GM18870 (cell line): ENCODE results near the gene TGM1.

Experiments
- ATAC-seq: cut with Tn5 transposase; IDR thresholded peaks from one replicate; pipeline ENCODE4 v1.9.1; 2021; ENCODE audit warnings: moderate library complexity; ENCODE audit not compliant: unreplicated experiment

Gene TGM1

DNA sequence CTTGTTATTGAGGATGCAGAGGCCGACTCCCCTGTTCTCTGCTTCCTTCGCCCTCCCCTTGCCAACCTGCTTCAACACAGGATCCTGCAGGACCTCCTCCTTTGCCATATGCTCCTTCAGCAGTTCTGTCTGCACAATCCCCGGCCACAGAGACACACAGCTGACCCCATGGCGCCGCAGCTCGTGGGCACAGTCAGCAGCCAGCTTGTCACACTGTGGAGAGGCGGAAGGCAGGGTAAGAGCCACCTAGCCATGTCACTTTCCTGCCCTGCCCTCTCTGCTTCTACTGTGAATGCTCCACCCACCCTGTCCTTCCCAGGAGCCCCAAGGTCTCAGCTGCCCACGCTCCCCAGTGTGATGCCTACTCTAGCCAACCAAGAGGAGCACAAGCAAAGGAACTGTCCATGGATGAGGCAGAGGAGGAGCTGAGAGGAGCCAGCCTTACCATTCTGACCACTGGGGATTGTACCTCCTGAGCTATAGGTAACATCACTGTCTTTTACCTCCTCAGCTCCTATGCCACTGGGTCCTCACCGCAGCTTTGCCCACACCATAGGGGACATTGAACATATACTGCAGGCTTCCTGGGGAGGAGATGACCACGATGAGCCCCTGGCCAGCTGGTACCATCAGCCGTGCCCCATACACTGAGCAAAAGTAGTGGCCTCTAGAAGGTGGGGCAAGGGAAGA lies 29.3 kb upstream of the TGM1 start:
- ATAC-seq, result no peak

DNA sequence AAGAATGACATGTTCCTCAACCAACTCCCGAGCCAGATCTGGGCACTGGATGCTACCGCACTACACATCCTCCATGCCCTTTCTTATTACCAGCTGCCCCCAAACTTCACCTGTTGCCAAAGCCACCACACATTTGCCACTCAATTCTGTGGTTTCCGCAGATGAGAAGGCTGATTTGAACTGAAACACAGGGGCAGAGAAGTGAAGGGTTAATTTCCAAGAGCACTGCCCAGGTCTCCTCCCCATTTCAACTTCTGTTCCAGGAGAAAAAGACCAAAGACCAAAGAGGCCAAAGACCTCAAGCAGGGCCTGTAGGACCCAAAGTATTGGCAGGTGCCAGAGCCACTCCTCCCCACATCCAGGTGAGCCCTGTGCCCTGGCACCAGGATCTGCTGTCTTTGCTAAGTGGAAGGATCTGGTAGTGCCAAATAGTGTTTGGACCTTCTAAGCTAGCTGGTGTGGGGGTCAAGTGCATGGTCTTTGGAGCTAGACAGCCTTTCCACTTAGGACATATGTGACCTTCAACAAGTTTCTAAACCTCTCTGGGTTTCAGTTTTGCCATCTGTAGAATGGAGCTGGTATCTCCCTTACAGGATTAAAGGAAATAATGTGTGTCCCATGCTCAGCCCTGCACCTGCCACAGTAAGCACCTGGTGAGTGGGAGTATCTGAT lies 28.6 kb upstream of the TGM1 start:
- ATAC-seq, result no peak

DNA sequence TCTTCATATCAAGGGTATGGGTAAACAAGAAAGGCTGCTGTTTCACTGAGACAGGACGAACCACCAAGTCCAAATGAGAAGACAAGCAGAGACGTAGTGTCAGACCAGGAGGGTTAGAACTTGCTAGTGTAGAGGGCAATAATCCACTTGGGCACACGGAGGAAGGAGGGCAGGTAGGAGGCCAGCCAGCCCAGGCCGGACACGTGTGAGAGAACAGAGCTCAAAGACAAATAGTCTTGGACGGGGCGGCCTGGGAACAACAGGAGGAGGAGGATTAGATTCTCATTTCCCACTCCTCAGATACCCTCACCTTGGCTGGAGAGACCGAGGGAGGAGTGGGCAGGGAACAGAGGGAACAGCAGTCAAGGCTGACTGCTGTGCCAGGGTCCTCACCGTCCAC lies 27.8 kb upstream of the TGM1 start:
- ATAC-seq, result no peak

DNA sequence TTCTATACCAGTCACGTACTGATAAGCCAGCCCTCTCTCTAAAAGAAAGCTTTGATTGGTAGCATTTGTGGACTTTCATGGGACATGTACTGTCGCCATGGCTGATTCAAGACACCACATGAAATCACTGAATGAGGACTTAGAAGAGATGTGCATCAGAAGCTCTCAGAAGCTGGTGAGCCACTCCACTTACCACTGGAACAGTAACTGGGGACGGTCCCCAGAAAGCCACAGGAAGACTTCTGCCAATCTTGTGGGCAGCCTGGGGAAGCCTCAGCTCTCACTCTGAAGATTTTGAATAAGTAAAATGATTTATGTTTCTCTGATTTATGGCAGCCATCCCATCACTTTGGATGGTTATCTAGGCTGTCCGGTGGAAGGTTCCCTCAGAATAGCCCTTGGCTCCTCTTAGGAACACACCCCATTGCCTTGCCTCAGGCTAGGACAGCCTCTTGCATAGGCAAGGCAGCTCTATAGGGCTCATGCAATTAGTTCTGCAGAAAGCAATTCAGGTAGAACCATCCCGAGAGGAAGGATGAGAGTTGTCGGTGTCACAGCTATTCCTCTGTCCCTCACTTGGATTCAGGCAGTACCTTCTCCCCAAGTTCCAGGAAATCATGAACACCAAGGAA lies 26.8 kb upstream of the TGM1 start:
- no peak for ATAC-seq

DNA sequence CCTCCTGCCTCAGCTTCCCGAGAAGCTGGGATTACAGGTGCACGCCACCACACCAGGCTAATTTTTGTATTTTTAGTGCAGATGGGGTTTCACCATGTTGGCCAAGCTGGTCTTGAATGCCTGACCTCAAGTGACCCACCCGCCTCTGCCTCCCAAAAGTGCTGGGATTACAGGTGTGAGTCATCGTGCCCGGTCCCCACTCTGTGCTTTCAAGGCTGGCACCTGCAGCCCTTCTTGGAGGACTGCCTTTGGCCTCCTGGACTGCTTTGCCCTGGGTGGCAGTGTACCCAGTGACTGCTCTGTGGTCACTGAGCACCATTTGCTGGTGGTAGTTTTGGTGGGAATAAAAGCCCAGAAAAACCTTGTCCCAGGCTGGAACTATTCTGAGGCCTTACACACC lies 24.0 kb upstream of the TGM1 start:
- no peak for ATAC-seq

DNA sequence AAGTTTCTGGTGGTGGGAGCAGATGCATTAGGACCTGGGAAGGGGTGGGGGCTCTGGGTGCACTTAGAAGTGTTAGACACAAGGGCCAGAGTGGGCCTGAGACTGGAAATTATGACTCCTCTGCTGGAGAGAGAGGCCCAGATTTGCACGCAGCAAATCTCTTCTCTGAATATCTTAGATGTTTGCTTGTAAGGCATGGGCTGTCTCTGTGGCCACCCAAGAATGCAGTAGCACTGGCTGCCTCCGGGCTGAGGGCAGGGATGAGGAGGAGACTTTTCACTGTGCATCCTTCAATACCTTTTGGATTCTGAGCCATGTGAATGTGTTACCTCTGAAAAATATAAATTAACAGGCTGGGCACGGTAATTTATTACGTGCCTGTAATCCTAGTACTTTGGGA lies 22.4 kb upstream of the TGM1 start:
- ATAC-seq, result no peak

DNA sequence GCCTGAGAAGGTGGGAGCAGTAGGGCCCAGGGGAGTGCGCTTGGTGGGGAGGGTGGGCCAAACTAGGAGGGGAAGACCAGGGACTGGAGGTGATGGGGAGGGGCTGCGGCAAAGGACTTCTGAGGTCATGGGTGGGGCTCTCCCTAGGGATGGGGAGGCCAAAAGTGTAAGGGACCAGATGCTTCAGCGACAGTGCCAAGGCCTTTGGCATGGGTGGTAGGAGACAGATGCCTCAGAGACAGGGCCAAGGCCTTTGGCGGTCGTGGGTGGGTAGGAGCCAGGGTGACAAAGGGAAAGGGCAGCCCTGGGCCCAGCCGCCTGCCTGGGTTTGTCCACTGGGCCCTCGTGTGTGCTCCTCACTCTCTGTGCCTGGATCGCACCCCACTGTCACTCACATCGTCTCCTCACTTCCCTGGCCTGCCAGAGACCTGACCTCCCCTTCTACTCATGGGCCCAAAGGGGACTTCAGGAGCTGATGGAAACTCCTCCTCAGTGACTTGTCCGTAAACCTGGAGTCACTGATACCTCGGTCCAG lies 21.6 kb upstream of the TGM1 start:
- no peak for ATAC-seq

DNA sequence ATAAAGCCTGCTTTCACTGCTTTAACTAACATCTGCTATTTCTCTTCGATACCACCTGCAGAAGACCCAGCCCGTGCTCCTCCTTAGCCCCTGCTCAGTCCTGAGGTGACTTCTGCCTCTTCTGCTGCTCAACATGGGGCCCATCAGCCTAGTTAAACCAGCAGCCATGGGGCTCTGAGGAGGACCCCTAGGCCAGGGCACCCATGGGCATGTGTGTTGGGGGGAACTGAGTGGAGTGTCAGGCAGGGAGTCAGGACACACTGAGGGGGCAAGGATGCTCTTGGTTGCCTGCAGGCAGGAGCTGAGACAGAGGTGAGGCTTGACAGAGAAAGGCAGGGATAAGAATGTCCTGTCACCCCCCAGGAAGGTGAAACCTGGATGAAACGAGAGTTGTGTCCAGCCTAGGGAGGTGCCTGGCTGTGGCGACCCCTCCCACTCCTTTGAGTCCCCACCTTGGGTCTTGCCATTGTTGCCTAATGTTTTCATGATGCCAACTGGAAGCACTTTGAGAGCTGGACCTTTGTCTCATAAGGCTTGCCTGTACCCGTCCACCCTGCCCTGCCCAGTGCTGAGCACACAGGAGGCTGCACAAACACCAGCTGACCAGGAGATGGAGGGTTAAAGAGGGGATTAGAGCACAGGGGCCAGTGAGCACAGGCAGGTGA lies 21.0 kb upstream of the TGM1 start:
- ATAC-seq, result no peak

DNA sequence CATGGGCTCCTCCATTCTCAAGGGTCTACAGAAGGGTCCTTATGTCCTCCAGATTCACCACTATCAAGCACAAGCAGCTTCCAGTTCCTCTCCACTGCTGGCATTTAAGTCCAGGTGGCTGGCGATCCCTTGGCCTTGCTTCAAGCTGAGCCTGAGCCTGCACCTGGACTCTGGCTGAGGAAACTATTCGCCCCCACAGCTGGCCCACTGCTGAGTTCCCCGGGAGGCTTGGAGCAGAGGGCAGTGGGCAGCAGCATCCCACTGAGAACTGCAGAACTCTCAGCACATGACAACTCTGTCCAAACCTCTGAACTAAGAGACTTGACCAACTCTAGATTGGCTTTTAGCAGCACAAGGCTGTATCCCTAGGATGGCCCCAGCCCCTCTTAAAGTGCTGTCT lies 19.8 kb upstream of the TGM1 start:
- ATAC-seq, result no peak

DNA sequence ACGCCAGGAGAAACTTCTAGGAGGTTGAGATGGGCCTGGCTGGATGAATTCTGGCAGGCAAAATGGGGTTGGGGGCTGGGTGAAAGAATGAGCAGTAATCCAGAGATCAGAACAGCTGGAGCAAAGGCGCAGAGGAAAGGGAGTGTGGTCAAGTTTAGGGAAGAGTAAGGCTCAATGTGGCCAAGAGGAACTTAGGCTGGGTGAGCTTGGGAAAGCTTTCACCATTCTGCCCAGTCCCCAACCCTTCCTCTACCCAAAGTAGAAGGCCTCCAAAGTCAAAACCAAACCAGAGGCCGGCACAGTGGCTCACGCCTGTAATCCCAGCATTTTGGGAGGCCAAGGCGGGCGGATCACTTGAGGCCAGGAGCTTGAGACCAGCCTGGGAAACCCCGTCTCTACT lies 18.7 kb upstream of the TGM1 start:
- no peak for ATAC-seq

DNA sequence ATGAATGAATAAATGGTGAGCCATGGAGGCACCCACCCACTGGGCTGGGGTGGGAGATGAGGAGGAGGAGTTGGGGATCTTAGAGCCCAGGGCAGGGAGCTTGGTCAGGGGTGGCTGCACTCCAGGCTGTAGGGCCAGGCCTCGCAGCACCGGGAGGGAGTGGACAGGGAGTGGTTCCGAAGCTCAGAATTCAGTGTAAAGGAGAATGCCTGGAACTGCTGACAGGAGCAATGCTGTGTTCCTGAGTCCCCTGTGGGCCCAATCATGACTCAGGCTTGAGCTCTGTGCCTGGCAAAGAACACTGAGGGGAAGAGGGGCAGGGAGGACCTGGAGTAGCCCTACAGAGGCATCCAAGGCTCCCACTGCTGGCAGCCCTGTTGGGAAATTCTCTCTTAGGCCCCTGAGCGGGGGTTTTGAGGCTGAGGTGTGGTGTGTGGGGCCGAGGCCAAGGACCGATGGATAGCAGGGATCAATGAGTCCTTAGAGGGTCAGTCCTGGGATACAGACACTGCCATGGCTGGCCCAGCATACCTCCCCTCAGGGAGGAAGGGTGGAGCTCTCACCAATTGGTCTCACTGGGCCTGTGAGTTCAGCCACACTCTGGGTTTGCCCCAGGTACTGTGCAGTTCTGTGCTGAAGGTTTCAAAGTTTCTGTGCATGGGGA lies 18.0 kb upstream of the TGM1 start:
- no peak for ATAC-seq

DNA sequence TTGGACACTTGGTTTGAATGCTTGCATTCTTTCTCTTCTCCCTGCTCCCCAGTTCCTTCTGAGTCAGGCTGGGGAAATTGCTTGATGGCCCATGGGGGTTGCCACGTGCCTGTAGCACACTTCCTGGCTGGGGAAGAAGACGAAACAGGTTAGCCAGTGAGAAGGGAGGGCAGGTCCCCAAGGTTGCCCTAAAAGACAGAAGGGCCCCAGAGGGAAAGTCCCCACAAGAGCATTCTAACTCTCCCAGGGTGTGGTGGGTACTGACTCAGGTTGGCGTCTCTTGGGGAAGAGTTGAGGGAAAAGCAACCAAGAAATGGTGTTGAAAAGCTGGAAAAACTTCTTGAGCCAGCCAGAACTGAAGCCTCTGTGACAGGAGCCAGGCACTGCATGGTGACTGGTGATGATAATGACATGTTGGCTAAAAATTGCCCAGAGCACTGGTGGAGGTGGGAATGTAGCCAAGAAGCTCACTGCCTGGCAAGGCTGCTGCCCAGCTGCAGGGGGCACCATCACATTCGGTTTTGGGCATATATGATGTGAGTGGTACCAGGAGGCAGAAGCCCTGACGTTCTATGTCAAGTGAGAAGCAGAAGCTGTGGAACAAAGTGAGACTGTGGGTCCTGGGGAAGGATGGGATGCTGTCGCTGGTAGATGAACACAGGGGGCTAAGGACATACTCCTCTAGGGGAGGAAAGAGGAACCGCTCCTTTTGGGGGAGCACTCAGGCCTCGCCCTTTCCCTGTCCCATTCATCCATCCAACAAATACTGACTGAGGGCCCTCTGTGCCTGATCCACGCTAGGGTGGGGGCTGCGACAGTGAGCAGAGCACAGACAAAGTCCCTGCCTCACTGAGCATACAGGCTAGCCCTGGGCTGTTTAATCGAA lies 16.6 kb upstream of the TGM1 start:
- ATAC-seq, result no peak

DNA sequence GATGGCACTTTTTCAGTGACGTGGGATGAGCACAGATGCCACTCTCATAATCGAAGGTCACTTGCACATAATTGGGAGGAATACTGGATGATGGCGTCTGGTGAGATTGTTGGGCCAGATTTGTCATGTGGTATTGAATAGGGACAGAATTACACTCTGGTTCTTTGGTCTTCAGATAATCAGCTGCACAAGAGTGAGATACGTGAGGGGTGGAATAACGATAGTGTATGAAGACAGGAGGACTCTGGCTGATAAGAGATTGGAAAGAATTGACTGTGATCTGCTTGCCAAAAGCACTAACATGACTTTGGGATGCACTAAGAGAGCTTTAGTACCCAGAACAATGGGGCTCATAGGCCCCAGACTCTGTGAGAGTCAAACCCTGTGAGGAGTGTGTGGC lies 15.4 kb upstream of the TGM1 start:
- no peak for ATAC-seq

DNA sequence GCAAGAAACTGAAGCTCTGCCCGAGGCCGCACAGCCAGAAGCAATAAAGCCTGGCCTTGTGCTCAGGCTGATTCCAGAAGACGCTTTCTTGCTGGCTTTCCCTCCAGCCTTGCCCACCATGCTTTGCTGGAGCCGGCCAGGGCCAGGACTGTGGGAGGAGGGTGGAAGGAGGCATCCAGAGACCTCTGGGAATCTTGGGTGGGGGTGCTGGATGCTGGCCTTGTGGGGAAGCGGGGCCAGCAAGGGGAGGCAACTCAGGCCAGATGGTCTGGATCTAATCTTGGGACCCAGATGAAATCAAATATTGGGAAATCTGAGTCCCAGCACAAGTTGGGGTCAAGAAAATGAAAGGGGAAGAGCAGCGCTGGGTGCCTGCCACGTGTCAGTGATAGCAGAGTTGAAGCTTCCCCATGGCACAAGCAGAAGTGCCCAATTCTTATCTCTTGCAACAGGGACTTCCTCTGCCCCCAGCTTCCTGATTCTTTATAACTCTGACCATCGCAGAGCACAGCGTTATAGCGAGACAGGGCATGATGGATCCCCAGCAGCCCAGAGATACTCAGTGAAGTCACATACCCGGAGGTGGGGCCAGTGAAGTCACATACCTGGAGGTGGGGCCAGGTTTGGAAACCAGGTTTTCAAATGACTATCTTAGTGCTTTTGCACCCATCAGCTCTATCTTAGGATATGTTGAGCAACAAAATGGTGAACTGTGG lies 14.8 kb upstream of the TGM1 start:
- ATAC-seq, result no peak

DNA sequence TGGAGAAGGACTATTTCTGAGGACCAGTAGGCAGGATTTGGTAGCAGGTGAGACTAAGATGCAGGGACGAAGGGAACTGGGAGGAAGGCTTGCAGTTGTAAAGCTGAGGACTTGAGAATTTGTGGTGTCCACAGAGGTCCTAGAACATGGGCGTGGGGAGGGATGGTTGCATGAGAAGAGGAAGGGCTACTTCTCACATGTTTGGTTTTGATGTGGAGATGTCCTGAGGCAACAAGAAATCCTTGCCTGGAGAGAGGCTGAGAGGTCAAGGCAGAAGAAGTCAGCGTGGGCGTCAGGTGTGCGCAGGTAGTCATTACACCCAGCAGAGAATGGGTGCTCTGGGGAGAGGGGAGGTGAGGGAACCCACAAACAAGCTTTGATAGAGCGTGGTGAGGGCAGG lies 14.1 kb upstream of the TGM1 start:
- ATAC-seq, result no peak

DNA sequence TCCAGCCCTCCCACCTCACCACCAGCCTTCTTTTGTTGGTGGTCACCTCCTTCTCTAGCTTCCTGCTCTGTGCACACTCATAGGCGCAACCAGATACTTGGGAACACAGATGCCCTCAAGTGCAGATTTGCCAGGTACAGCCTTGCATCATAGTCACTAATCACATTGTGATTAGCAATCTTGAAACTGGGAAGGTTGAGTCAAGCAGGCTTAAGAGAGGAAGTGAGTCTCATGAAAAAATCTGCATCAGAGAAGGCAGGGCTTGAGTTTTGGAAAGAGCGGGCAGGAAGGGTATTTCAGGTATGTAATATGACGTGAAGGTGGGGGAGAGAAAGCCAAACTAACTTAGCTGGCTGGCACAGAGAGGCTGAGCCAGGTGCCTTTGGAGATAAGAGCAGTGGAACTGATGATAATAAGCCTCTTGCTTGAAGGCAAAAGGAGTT lies 11.1 kb upstream of the TGM1 start:
- peak; percentile 71 for ATAC-seq

DNA sequence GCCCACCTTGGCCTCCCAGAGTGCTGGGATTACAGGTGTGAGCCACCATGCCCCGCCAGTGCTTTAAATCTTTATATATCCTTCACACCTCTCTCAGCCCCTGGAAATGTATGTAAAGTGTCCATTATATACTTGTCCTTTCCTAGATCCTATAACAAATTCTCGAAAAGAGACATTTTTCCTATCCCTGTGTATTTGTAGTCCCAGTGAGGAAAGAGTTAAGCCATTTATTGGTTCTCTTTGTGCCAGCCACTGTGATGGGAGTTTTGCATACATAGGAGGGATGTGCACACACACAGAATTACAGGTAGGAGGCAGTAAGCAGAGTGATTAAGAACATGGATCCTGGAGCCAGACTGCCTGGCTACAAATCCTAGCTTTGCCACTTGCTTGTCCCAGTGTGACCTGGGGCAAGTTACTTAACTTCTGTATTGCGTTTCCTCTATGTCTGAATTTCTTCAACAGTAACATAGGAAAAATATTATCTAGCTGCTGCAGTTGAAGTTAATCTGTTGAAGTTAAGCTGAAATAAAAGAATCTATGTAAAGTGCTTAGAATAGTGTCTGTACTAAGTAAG lies 10.5 kb upstream of the TGM1 start:
- ATAC-seq, result no peak

DNA sequence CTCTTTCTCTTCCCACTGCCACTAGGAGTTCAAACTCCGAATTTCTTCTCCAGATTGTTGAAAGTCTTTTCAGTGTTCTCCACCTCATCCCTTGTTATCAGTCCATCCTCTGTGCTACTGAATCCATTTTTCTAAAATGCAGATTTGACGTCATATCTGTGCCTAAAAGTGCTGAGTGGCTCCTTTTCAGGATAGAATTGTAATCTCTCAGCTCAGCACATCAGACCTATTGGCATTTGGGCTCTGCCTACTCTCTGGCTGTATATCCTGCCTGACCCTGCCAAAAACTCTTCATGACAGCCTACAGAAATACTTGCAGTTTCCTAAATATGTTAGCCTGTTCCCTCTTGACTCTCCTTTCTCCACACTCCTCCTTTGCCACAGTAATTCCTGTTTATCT lies 9.5 kb upstream of the TGM1 start:
- ATAC-seq, result no peak

DNA sequence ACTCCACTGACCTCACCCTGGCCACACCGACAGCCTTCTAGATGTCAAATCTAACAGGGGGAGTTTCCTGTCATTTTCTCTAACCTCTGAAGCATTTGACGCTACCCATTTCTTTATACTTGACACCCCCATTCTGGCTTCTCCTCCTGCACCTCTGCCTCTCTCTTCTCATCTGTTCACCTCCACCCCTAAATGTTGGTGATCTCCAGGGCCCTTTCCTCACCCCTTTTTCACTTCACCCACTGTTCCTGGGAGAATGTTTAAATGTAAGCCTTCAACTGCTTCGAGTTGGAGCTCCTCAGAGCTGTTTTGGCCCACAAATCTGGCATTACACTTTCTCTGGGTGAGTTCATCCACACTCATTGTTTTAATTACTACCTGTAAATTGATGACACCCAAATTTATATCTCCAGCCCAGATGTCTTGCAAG lies 8.9 kb upstream of the TGM1 start:
- no peak for ATAC-seq
